Measurements from ENCODE around the gene SMYD3. TPM values are rescaled to one million over a fixed set of nuclear protein-coding genes. Genes with fewer than 3 reads are reported as not detected.

The SMYD3 gene
- 10 to 100 TPM; 10.5 to 36.4 (median 22.5) TPM for total RNA-seq

- peak within 1 kb of the TSS; percentile 77 to 86 for H3K4me3 ChIP-seq
- TF ChIP-seq POLR2A (IDR thresholded peaks at IDR 0.05), result peak; percentile 47 to 56
- peak in 3 of 4 experiments; percentile 9 to 52 (median 16) for TF ChIP-seq CTCF (IDR thresholded peaks at IDR 0.05)
- no peaks in the 10 kb centered on the region for H3K36me3 ChIP-seq
- peak; percentile 50 to 78 for DNase-seq
- intact Hi-C loops (cut with DNase I; ENCODE audit: low total_unique reads), result no loop called here
- peaks cover 0 to 3% of the 10 kb centered on the region in 2 donors for H3K4me1 ChIP-seq
- no peaks in the 10 kb centered on the region for H3K9me3 ChIP-seq
- H3K27ac ChIP-seq, result peak within 1 kb of the TSS; percentile 55 to 65
- H3K27me3 ChIP-seq, result no peaks in the 10 kb centered on the region
Measured at GRCh38 chr1:246506674-246507481, at the start of gene SMYD3. TSS of gene SMYD3 (minus strand) at chr1:246507279.

GRCh38 chr1:246554201-246554600, 47.1 kb upstream of the SMYD3 start:
- no peak for TF ChIP-seq CTCF (IDR thresholded peaks at IDR 0.05)
- no peak for TF ChIP-seq POLR2A (IDR thresholded peaks at IDR 0.05)
- intact Hi-C loops (cut with DNase I; ENCODE audit: low total_unique reads), result no loop called here
- H3K36me3 ChIP-seq, result no peaks in the 10 kb centered on the region

GRCh38 chr1:246552110-246552509, 45.0 kb upstream of the SMYD3 start:
- no peak for DNase-seq
- Histone ChIP-seq H3K27ac (no peak overlapping the region), H3K27me3 (no peaks in the 10 kb centered on the region), H3K4me1 (no peaks in the 10 kb centered on the region), H3K4me3 (no peak overlapping the region), H3K36me3 (no peaks in the 10 kb centered on the region), H3K9me3 (no peaks in the 10 kb centered on the region)
- intact Hi-C loops (cut with DNase I; ENCODE audit: low total_unique reads), result no loop called here
- TF ChIP-seq POLR2A (IDR thresholded peaks at IDR 0.05) (no peak), CTCF (IDR thresholded peaks at IDR 0.05) (no peak)

More at GRCh38 chr1:246554201-246554600, 47.1 kb upstream of the SMYD3 start:
- no peaks in the 10 kb centered on the region for H3K27me3 ChIP-seq
- H3K4me3 ChIP-seq, result no peak overlapping the region
- H3K4me1 ChIP-seq, result no peaks in the 10 kb centered on the region
- no peak for DNase-seq
- no peak overlapping the region for H3K27ac ChIP-seq
- H3K9me3 ChIP-seq, result no peaks in the 10 kb centered on the region

GRCh38 chr1:246550402-246550801, 43.3 kb upstream of the SMYD3 start:
- no peaks in the 10 kb centered on the region for H3K9me3 ChIP-seq
- DNase-seq, result no peak
- intact Hi-C loops (cut with DNase I; ENCODE audit: low total_unique reads), result no loop called here
- H3K27ac ChIP-seq, result no peak overlapping the region
- no peak overlapping the region for H3K4me3 ChIP-seq
- H3K4me1 ChIP-seq, result no peaks in the 10 kb centered on the region
- H3K27me3 ChIP-seq, result no peaks in the 10 kb centered on the region
- TF ChIP-seq CTCF (IDR thresholded peaks at IDR 0.05) (no peak), POLR2A (IDR thresholded peaks at IDR 0.05) (no peak)
- no peaks in the 10 kb centered on the region for H3K36me3 ChIP-seq

GRCh38 chr1:246549665-246550064, 42.6 kb upstream of the SMYD3 start:
- Histone ChIP-seq H3K4me3 (no peak overlapping the region), H3K27me3 (no peaks in the 10 kb centered on the region), H3K9me3 (no peaks in the 10 kb centered on the region), H3K4me1 (no peaks in the 10 kb centered on the region), H3K27ac (no peak overlapping the region), H3K36me3 (no peaks in the 10 kb centered on the region)
- intact Hi-C loops (cut with DNase I; ENCODE audit: low total_unique reads), result no loop called here
- DNase-seq, result no peak
- TF ChIP-seq POLR2A (IDR thresholded peaks at IDR 0.05) (no peak), CTCF (IDR thresholded peaks at IDR 0.05) (no peak)
